NCI-H82 treated with DMSO at 0.1 percent for 48 hours (cell line): ENCODE results near the gene SPTB.
"Not testable (repeated sequence)": the region's sequence is repeated elsewhere in the genome, so short reads cannot be mapped to it uniquely, and the experiment has no call there.

Experiments used
- DNase-seq: peaks from one replicate; lab custom pipeline; 2025; ENCODE audit not compliant: unreplicated experiment; lab: John Stamatoyannopoulos, UW

Gene SPTB

DNA sequence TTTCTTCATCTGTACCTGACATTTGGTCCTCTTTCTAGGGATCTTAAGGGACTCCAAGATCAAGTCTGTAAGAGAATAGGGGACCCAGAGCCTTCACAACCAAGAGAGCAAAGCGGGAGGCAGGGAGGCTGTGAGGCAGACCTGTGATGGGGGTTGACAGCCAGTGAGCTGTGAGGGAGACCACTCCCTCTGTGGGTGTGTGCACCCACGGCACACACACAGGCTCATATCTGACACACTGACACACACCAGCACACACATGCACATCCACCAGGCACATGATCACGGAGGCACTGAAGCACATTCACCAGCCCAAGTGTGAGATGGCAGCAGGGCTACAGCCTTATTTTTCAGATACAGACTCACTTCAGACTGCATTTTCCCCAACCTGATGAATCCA lies 55.2 kb downstream of the SPTB start:
- DNase-seq = no peak

DNA sequence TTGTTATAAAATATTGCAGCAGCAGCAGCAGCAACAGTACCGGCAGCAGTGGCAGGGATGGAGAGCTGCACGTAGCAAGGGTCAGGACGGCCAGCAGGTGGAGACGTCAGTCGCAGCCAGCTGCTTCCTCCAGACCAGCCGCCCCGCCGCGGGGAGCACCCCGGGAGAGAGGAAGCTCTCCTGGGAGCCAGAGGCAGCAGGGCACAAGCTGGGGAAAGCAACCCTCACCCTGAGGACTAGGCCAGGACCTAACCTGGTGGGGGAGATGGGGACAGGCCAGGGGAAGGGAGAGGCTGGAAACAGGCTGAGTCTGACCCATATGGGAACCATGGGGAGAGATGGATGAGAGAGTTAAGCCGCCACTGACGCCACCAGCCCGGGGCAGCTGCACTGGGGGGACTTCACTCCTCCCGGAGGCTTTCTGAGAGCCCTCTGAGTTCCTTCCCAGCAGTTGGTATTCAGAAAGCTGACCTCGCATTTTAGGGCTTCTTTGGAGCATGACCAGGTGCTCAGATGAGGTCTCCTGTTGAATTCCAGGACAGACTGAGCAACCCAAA lies 56.3 kb downstream of the SPTB start:
- no peak for DNase-seq

DNA sequence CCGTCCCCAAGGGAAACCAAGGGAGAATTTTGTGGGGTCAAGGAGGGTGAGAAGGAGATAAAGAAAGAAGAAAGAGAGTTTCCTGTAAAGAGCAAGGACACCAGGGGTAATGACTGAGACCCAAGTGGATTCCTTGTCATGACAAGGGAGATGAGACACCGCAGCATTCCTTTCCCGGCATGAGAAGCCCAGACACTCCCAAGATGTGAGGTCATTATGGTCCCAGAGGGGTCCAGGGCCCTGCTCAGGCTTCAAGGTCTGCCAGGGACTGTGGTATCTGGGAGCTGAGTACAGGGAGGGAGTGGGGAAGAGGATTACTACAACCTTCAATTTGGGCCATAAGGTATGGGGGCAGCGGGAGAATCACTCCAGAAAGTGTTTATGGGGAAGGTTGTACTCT lies 58.1 kb downstream of the SPTB start:
- DNase-seq = no peak

DNA sequence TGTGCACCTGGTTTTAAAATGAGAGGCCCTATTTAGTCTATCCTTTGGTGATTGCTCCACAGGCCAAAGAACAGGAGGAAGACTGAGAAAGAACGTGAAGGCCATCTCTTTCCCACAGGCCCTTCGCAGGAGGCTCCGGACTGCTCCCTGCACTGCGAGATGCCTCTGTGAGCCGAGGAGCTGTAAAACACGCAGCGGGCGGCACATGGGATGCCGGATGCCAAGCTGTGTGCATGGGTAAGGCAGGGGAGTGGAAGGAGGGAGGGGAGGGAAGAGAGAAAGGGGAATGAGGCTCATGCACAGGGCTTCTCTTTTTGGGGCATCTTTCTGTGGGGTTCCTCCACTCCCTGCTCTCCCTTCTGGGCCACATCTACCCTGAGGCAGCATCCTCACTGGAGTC lies 61.6 kb downstream of the SPTB start:
- DNase-seq = no peak

DNA sequence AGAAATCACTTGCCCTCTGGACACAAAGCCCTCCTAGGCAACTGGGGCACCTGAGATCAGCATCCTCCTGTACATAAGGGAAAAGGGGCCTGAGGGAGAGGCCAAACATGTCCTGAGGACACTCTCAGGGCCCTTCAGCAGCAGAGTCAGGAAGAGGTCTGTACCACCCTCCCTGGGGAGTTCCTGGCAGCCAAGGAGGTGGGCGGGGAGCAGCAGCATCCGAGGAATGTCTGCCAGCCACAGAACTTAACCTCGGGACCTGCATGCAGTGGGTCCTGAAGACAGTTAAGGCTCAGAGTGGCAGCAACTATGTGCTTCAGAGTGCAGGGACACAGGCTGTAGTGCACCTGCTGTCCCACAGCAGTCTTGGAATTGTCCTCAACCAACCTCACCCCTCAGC lies 62.1 kb downstream of the SPTB start:
- no peak for DNase-seq

DNA sequence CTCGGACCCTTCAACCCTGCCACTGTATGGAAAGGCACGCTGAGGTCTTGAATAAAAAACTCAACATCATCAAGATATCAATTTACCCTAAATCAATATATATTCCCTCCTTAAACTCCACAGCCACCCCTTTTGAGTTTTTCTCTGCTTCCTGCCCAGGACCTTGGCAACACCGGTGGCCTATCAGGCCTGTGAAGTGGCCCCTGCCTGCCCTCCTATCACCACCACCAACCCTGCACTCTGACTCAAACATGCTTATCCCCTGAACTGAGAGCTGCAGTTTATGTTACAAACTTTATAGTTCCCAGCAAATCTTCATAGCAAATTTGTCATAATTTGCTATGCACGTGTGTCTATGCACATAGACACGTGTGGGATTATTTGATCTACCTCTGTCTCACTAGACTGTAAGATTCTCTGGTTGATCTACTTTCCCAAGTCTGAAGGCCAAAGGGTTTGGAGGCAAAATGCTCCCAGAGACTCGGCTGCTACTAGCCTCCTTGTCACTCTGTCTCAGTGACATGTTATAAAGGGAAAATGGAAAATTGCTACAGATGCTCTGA lies 63.4 kb downstream of the SPTB start:
- DNase-seq = no peak

DNA sequence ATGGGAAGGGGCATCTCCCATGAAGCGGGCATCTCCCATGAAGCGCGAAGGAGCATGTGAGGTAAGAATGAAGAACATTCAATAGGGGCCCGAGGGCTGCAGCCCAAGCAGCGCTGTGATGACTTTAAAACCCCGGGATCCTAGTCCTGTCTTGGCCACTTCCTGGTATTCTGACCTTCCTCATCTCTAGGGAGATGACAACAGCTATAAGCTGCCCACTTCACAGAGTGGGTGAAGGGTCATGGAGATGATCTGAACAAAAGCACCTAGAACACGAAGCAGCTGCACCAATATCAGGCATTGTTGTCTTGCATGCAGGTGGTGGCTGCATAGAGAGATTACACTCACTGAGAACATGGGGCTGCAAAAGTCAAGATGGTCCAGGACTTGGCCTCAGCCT lies 64.5 kb downstream of the SPTB start:
- DNase-seq = no peak

DNA sequence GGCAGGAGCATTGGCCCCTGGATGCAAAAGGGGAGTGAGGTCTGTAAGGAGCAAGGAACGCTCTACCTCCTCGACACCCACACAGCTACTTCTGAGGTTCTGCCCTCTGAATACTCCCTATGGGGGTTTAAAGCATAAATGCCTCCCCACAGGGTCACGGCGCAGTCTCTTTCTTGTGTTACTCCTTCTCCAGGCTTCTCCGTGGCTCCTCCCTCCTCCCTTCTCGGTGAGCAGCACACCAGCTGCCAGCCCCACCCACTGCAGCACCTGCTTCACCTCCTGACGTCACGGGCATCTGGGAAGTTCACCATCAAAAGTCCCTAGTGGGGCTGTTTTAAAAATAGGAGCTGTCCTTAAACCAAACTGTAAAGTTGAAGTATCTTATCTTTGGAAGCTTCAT lies 67.3 kb downstream of the SPTB start:
- no peak for DNase-seq

DNA sequence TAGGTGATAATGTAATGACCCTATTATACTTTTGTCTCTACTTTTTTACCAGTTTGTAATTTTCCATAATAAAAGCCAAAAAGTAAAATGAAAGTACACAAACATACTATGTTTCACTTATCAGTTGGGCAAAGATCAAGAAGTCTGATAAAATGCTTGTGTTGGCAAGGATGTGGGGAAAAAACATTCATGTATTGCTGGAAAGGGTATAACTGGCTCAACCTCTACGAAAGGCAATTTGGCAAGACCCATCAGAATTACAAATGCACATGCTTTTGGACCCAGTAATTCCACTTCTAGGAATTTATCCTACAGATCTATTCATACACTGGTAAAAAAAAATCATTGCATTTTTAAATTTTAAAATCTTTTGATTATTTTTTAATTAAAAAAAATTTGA lies 68.0 kb downstream of the SPTB start:
- no peak for DNase-seq

DNA sequence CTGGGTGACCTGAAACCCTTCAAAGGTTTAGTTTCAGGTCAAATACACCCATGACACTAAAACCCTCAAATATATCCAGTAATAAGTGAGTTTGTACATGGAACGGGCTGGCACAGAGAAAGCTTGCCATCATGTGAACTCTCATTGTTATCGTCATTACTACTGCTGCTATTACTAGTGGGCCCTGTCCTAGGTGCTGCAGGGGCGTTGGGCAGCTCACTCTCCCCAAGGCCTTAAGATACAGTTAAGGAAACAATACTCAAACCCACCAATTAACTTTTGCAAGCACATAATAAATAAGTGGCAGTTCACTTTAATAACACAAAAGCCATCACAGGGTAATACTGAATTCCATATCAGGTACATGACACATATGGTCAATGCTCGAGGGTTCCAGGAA lies 71.3 kb downstream of the SPTB start:
- DNase-seq = no peak

DNA sequence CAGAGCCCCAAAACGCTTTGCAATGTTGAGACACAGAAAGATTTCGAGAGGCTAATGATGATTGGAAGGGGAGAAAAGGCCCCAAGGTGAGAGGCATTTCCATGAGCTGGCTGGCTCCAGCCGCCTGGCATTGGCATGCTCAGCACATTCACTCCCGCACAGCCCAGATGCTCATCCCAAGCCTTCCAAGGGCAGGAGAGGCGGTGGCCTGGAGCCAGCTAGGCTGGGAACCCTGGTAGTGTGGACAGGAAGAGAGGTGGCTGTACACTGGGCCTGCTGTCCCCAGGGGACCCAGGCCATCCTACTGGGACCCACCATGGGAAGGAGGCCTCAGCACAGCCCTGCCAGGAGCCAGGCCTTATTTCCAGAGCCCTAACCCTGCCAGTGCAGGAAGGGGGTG lies 72.2 kb downstream of the SPTB start:
- DNase-seq = no peak

DNA sequence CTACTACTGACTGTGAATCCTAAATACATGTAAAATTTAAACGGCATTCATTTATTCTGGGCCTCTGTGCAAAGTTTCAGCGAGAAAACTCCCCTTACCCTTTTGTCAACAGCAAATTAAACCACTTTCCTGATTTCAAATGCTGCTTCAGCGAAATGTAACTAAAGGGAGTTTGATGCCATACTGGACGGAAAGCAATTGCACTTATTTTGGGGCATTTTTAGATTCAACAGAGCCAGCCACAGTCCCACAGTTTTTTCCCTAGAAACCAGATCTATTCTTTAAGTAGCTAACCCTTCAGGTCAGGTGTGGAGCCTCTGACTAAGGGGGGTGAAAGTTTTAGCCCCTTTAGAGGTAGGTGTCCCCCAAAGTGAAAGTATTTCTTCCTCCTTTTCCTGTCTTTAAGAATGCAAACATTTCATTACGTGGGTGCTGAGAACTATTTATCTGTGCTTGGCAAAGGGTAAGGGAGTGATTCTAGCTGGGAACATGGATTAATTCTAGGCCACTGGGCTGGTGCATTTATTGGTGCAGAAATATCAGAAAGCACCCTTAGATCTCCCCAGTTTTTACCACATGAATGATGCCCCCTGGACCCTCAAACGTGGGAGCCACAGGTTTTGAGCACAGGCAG lies 72.7 kb downstream of the SPTB start:
- DNase-seq = no peak

DNA sequence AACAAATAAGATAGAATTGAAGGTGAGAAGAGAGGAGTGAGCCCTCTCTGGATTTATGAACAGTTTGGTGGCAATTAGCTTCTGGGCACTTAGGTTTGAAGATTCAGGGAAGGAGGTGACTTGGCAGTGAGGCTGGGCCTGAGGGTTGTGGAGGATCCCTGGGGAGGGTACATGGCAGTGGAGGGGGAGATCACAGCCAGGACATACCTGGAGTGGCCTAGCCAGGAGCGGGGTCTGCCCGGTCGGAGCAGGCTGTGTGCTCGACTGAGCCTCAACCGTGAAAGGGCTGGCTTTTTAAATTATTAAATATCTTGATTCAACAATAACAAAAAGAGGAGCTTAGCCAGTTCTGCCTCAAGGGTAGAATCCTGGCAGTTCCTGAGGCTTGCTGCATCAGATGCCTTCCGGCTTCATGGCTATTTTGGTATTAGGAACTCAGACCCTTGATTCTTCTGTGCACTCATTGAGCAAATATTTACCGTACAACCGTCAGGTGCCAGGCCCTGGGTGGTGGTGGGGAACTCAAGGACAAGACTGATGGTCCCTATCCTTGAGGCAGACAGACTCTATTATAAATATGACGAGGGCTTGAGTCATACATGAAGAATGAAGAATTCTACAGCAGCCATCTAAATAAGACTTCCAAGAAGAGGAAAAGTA lies 73.4 kb downstream of the SPTB start:
- no peak for DNase-seq

DNA sequence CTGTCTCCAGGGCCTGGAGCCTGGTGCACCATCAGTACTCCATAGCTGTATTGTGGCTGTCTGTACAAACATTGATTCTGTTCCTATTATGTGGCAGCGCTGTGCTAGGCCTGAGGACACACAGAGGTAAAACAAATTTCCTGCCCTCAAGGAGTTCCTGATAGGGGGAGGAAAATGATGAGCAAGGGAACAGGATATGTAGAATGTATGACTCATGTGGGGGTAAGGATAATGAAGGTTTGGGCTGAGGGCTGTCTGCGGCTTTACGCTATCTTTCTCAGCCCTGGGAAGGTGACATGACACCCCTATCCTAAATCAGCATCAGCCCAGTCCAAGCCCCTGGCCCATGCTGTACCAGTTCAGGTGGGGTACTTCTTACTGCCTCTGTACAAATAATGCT lies 74.1 kb downstream of the SPTB start:
- not testable (repeated sequence) for DNase-seq

DNA sequence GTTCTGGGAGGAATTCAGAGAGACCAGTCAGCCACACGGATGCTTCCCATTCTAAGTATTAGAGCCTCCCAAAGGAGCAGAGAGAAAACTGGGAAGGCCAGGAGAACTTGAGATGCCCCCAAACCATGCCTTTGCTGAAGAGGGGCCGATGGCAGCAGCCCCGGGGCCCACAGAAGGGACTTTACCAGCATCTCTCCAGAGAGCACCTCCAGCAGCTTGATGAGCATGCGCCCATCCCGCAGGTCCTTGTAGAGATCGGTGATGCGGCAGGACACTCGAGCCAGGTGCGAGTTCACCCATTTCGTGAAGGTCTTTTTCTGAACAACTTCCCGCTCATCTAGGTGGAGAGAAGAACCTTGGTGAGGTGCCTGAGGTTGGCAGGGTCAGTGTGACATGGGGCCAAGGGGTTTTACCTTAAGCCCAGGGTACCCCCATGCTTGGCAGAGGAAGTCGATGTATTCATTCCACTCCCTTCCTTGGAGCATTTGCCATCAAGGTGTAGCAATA lies 74.9 kb downstream of the SPTB start:
- no peak for DNase-seq

DNA sequence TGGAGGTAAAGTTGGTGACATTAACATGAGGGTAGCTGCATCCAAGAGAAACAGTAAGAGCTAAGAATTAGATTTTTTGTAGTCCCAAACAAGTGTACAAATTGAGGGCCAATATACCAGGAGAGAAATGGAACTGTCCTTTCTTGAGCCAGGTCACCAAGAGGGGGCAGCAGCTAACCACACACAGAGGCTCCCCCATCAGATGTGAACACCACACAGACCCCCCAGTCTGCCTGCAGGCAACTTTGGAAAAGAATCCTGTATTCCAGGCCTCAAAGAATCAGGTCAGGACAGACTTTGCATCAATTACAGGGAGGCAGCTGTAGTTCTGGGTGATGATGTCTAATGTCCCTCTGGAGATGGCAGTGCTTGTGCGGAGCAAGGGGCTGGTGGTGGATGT lies 77.9 kb downstream of the SPTB start:
- DNase-seq = no peak

DNA sequence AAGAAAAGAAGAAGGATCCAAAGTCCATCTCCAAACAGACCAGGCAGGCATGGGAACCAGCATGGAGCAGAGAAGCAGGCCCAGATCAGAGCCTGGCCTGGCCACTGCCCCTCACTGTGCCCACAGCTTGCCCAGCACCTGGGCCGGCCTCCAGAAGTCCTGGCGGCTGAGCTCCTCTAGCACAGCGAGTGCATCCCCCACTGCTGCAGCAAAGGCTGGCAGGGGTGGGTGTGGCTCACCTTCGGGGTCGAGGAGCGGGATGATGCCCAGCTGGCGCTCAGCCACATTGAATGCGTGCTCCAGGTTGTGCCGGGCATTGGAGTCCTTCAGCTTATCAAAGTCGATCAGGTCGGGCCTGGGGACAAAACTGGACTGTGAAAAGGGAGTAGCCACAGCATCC lies 78.7 kb downstream of the SPTB start:
- no peak for DNase-seq

DNA sequence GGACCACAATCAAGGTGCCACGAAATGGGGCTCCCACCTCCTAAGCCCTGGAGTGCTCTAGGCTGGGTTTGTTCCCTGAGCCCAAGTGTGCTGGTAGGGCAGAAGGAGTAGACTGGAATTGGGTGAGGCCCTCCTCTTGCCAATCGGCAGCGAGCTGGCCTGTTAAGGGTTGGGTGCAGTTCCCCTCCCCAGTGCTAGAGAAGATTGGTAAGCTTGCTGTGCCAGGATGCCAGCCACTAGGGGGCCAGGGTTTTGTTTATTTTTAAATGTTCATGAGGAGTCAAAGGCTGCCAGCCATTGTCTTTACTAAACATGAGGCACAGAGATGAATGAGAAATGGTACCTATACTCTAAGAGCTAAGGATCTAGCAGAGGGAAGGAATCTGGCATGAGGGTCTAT lies 79.7 kb downstream of the SPTB start:
- DNase-seq = no peak

DNA sequence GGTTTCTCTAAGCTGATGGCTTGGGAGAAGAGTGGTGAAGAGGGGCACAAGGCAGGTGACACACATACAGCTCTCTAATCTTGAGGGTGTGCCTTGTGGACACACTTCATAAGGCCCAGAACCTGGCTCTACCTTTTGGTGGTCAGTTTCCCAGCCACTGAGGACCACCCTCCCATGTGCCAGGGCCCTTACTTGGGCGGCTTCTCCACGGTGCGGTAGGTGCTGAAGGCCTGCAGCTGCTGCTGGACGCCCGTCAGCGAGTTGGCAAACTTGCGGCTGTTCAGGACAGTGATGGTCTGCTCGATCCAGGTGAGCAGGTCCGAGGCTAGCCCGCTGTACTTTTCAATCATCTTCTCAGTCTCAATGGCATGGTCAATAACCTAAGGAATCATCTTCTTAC lies 80.2 kb downstream of the SPTB start:
- DNase-seq = no peak

DNA sequence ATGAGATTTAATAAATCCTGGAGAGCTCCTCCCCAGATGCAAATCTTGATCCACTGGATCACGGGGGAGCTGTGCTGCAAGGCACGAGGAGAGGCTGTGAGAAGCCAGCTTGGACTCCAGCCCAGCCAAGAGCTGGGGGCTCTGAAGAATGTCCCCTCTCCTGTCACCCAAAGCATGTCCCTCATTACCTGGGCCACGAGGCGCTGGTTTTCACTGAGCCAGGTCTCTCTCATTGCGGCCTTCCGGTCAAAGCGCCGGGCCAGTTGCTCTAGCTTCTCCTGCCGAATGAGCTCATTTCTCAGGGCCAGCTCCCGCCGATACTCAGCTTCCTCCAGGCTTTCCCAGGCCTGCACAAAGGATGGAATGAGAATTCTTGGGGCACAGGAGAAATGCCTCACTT lies 83.3 kb downstream of the SPTB start:
- DNase-seq = no peak

DNA sequence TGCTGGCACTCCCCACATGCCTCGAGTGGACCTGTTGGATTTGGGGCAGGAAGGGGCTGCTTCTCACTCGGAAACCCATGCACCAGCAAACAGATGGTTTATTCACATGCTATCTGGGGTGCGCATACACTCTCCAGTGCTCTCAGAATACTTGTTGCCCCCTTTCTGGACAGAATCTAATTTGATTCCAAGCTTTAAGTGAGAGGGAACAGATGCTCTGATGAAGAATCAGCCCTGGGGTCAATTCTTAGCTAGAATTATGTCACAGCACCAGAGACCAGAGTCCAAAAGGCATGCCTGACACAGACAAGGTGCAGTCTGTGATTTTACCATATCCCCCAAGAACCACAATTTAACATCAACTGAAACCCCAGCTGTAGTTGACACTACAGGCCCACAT lies 83.8 kb downstream of the SPTB start:
- DNase-seq = no peak

DNA sequence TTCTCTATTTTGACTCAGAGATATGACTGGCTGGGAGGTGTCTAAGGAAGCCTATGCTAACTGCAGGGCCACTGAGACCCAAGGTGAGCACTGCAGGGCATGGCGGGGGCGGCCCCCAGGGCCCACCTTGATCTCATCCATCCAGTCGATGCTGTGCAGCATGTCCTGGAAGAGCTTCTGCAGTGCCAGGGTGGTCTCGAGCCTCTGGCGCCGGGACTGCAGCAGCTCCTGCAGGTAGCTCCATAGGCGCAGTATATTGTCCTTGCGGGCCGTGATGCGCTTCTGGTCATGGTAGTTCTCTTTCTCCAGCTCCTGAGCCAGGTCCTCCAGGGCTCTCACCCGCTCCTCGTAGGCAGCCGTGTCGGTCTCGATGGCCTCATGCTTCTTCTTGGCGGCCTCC lies 84.5 kb downstream of the SPTB start:
- DNase-seq = no peak
